Neural cell (in vitro differentiated cells): Measurements from ENCODE around the gene FAM76A. TPM values are rescaled to one million over a fixed set of nuclear protein-coding genes. Genes with fewer than 3 reads are reported as not detected.

Source experiments
- H2AFZ ChIP-seq: fragments of 200-600, 300-800 bp; sonication (generic), shearing (Covaris generic); 2 replicates; pipeline ENCODE4 v1.6.0; 2014; ENCODE audit warnings: low read depth, mild to moderate bottlenecking, antibody characterized with exemption, low read length, moderate library complexity
- H3F3A ChIP-seq: fragments of 200-600 bp; shearing (Covaris generic); 2 replicates; pipeline ENCODE4 v1.6.1; 2016; ENCODE audit warnings: mild to moderate bottlenecking, moderate library complexity, mixed read lengths, antibody characterized with exemption, low read length; ENCODE audit not compliant: insufficient read depth, poor library complexity, severe bottlenecking
- H3K27ac ChIP-seq: fragments of 200-600, 300-800 bp; sonication (generic), shearing (Covaris generic); 2 replicates; pipeline ENCODE4 v1.5.1; 2014; ENCODE audit warnings: mild to moderate bottlenecking, low read length, moderate library complexity
- H3K27me3 ChIP-seq: fragments of 300-800, 200-600 bp; sonication (generic), shearing (Covaris generic); 2 replicates; pipeline ENCODE4 v1.6.0; 2014; ENCODE audit warnings: mild to moderate bottlenecking, low read depth, low read length, moderate library complexity; ENCODE audit not compliant: insufficient read depth
- H3K36me3 ChIP-seq: fragments of 300-800, 200-600 bp; sonication (generic), shearing (Covaris generic); 2 replicates; pipeline ENCODE4 v1.5.1; 2014; ENCODE audit warnings: mild to moderate bottlenecking, antibody characterized with exemption, low read length, moderate library complexity; ENCODE audit not compliant: insufficient read depth
- H3K4me2 ChIP-seq: fragments of 300-800, 200-600 bp; sonication (generic), shearing (Covaris generic); 2 replicates; pipeline ENCODE4 v1.6.0; 2014; ENCODE audit warnings: mild to moderate bottlenecking, low read length
- H3K4me3 ChIP-seq: fragments of 300-800, 200-600 bp; sonication (generic), shearing (Covaris generic); 2 replicates; pipeline ENCODE4 v1.5.1; 2014; ENCODE audit warnings: mild to moderate bottlenecking, low read length, moderate library complexity
- H3K79me2 ChIP-seq: fragments of 200-600 bp; shearing (Covaris generic); replicated peaks from 2 replicates; pipeline ENCODE4 v1.6.0; 2014; ENCODE audit warnings: mild to moderate bottlenecking, low read length, moderate library complexity; ENCODE audit not compliant: insufficient read depth
- H3K9ac ChIP-seq: fragments of 300-800, 200-600 bp; sonication (generic), shearing (Covaris generic); 2 replicates; pipeline ENCODE4 v1.6.1; 2016; ENCODE audit warnings: mild to moderate bottlenecking, low read length, mixed read lengths
- H3K9me2 ChIP-seq: fragments of 200-600 bp; shearing (Covaris generic); 2 replicates; pipeline ENCODE4 v1.6.1; 2016; ENCODE audit warnings: mild to moderate bottlenecking, low read length, mixed read lengths; ENCODE audit not compliant: insufficient read depth
- H3K9me3 ChIP-seq: fragments of 200-600, 300-800 bp; sonication (generic), shearing (Covaris generic); 2 replicates; pipeline ENCODE4 v1.6.1; 2016; ENCODE audit warnings: mild to moderate bottlenecking, mixed run types, low read length, moderate library complexity, mixed read lengths
- H4K20me1 ChIP-seq: fragments of 200-600 bp; shearing (Covaris generic); 2 replicates; pipeline ENCODE4 v1.6.1; 2016; ENCODE audit warnings: mild to moderate bottlenecking, mixed run types; ENCODE audit not compliant: insufficient read depth
- EP300 ChIP-seq: fragments of 450-650 bp; conservative IDR thresholded peaks from 2 replicates; pipeline ENCODE4 v1.6.1; 2014; ENCODE audit warnings: antibody characterized with exemption, mild to moderate bottlenecking, moderate library complexity; ENCODE audit not compliant: poor library complexity, severe bottlenecking
- EZH2 ChIP-seq: fragments of 200-600, 300-800 bp; shearing (Covaris generic), sonication (generic); IDR thresholded peaks from 2 replicates; pipeline ENCODE4 v1.6.1; 2014; ENCODE audit warnings: antibody characterized with exemption, low read length, borderline replicate concordance, mild to moderate bottlenecking; ENCODE audit not compliant: insufficient read depth, poor library complexity, severe bottlenecking
- MXI1 ChIP-seq: fragments of 450-650 bp; conservative IDR thresholded peaks from 2 replicates; pipeline ENCODE4 v1.6.1; 2014; ENCODE audit warnings: antibody characterized with exemption, mild to moderate bottlenecking; ENCODE audit not compliant: poor library complexity, severe bottlenecking
- POLR2AphosphoS5 ChIP-seq: IDR thresholded peaks from 2 replicates; pipeline ENCODE4 v1.6.1; 2012
- RAD21 ChIP-seq: fragments of 450-650 bp; conservative IDR thresholded peaks from 2 replicates; pipeline ENCODE4 v1.6.1; 2014; ENCODE audit warnings: antibody characterized with exemption, mild to moderate bottlenecking, moderate library complexity
- SMC3 ChIP-seq: fragments of 450-650 bp; conservative IDR thresholded peaks from 2 replicates; pipeline ENCODE4 v1.6.1; 2014; ENCODE audit warnings: antibody characterized with exemption, mild to moderate bottlenecking, moderate library complexity; ENCODE audit not compliant: poor library complexity
- TAF1 ChIP-seq: IDR thresholded peaks from 2 replicates; pipeline ENCODE4 v1.6.1; 2012; ENCODE audit warnings: low read depth
- polyA plus RNA-seq: library from polyadenylated mRNA; depleted of rRNA; stranded (reverse); fragments of >200 nt; gene quantifications from 2 replicates; pipeline ENCODE4 v1.2.3, GENCODE V29; 2014
- TF ChIP-seq, protein P1 (sequence below): fragments of 450-650 bp; IDR thresholded peaks from 2 replicates; pipeline ENCODE4 v1.5.1; 2014; ENCODE audit warnings: antibody characterized with exemption, mild to moderate bottlenecking, moderate library complexity; ENCODE audit not compliant: poor library complexity, severe bottlenecking
- TF ChIP-seq, protein P2 (sequence below): IDR thresholded peaks from 2 replicates; pipeline ENCODE4 v1.6.1; 2012; ENCODE audit warnings: borderline replicate concordance

The FAM76A gene
- polyA plus RNA-seq, 1 donor from 2014 or later = 14.5 TPM

DNA sequence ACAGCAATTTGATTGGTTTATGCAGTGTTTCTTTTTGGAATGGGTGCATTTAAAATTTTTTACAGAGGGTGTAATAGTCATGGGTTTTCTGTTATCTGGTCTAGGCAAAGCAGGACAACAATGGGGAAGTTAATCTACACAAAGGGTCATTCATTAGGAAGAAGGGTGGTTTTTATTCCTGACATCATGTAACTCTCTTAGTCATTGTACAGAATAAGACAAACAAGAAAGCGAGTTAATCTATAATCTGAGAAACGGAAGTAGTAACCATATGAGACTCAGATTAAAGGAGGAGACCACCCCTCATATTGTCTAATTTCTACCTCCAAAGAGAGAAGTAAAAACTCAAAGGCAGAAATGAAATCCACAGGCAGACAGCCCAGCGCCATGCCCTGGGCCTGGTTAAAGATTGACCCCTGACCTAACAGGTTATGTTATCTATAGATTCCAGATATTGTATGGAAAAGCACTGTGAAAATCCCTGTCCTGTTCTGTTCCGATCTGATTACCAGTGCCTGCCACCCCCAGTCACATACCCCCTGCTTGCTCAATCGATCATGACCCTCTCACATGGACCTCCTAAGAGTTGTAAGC is 43.3 kb upstream of the FAM76A start:
- no peak overlapping the region for H2AFZ ChIP-seq
- no peaks in the 10 kb centered on the region for H3K79me2 ChIP-seq
- no peaks in the 10 kb centered on the region for H3K27me3 ChIP-seq
- H3K9me3 ChIP-seq = no peaks in the 10 kb centered on the region
- no peaks in the 10 kb centered on the region for H3K36me3 ChIP-seq
- H3K9ac ChIP-seq = no peak overlapping the region
- no peak overlapping the region for H3K4me2 ChIP-seq
- no peaks in the 10 kb centered on the region for H3F3A ChIP-seq
- H3K4me3 ChIP-seq = no peak overlapping the region
- H4K20me1 ChIP-seq = no peaks in the 10 kb centered on the region
- H3K9me2 ChIP-seq = no peaks in the 10 kb centered on the region
- TF ChIP-seq EZH2 = no peak
- TF ChIP-seq, protein P1, sequence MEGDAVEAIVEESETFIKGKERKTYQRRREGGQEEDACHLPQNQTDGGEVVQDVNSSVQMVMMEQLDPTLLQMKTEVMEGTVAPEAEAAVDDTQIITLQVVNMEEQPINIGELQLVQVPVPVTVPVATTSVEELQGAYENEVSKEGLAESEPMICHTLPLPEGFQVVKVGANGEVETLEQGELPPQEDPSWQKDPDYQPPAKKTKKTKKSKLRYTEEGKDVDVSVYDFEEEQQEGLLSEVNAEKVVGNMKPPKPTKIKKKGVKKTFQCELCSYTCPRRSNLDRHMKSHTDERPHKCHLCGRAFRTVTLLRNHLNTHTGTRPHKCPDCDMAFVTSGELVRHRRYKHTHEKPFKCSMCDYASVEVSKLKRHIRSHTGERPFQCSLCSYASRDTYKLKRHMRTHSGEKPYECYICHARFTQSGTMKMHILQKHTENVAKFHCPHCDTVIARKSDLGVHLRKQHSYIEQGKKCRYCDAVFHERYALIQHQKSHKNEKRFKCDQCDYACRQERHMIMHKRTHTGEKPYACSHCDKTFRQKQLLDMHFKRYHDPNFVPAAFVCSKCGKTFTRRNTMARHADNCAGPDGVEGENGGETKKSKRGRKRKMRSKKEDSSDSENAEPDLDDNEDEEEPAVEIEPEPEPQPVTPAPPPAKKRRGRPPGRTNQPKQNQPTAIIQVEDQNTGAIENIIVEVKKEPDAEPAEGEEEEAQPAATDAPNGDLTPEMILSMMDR = no peak
- TF ChIP-seq TAF1 = no peak
- no peak for TF ChIP-seq SMC3
- no peak for TF ChIP-seq EP300
- TF ChIP-seq POLR2AphosphoS5 = no peak
- TF ChIP-seq, protein P2, sequence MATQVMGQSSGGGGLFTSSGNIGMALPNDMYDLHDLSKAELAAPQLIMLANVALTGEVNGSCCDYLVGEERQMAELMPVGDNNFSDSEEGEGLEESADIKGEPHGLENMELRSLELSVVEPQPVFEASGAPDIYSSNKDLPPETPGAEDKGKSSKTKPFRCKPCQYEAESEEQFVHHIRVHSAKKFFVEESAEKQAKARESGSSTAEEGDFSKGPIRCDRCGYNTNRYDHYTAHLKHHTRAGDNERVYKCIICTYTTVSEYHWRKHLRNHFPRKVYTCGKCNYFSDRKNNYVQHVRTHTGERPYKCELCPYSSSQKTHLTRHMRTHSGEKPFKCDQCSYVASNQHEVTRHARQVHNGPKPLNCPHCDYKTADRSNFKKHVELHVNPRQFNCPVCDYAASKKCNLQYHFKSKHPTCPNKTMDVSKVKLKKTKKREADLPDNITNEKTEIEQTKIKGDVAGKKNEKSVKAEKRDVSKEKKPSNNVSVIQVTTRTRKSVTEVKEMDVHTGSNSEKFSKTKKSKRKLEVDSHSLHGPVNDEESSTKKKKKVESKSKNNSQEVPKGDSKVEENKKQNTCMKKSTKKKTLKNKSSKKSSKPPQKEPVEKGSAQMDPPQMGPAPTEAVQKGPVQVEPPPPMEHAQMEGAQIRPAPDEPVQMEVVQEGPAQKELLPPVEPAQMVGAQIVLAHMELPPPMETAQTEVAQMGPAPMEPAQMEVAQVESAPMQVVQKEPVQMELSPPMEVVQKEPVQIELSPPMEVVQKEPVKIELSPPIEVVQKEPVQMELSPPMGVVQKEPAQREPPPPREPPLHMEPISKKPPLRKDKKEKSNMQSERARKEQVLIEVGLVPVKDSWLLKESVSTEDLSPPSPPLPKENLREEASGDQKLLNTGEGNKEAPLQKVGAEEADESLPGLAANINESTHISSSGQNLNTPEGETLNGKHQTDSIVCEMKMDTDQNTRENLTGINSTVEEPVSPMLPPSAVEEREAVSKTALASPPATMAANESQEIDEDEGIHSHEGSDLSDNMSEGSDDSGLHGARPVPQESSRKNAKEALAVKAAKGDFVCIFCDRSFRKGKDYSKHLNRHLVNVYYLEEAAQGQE = no peak
- no peak for TF ChIP-seq RAD21
- TF ChIP-seq MXI1 = no peak
- no peak overlapping the region for H3K27ac ChIP-seq

DNA sequence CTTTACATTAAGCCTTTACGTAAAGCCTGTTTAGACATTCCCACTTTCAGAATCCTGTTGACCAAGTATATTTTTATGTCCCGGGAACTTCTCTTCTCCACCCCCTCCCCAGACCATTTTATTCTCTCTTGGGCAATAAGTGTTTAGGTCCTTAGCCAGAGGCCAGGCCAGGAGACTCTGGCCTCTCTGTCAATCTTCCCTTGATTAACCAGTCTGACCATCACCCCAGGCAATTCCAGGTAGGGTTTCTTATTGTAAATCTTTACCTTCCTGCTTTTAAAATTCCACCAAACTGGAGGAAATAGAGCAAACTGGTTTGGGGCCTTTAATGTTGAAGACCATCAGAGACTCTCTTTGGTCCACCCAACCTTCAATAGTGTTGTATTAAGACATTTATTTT is 41.6 kb upstream of the FAM76A start:
- Histone ChIP-seq H3K4me3 (no peak overlapping the region), H3K9ac (no peak overlapping the region), H3K27ac (no peak overlapping the region), H3F3A (no peaks in the 10 kb centered on the region), H3K4me2 (no peak overlapping the region), H4K20me1 (no peaks in the 10 kb centered on the region), H3K9me3 (no peaks in the 10 kb centered on the region), H3K27me3 (no peaks in the 10 kb centered on the region), H2AFZ (no peak overlapping the region), H3K36me3 (no peaks in the 10 kb centered on the region), H3K9me2 (no peaks in the 10 kb centered on the region), H3K79me2 (no peaks in the 10 kb centered on the region)
- TF ChIP-seq MXI1 (no peak), EZH2 (no peak), EP300 (no peak), RAD21 (no peak), POLR2AphosphoS5 (no peak), TAF1 (no peak), SMC3 (no peak)
- TF ChIP-seq, protein P1 = no peak
- TF ChIP-seq, protein P2 = no peak
